SH-SY5Y (cell line): Measurements from ENCODE around the gene ANKRD34B.

ENCODE experiments used
- GATA2 ChIP-seq: IDR thresholded peaks from 2 replicates; pipeline ENCODE4 v1.6.1; 2011; ENCODE audit warnings: mild to moderate bottlenecking, low read depth, low read length
- GATA3 ChIP-seq: IDR thresholded peaks from 2 replicates; pipeline ENCODE4 v1.6.1; 2011; ENCODE audit warnings: low read depth, mild to moderate bottlenecking, low read length, moderate library complexity

DNA sequence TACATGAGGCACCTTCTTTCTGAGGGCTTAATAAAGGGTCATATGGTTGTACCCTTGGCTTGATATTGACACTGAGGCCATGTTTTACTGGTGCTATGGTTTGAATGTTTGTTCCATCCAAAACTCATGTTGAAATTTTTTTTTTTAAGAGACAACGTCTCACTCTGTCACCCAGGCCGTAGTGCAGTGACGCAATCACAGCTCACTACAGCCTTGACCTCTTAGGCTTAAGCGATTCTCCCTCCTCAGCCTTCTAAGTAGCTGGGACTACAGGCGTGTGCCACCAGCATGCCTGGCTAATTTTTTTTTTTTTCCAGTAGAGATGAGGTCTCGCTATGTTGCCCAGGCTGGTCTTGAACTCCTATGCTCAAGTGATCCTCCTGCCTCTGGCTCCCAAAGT lies 61.2 kb downstream of the ANKRD34B start:
- TF ChIP-seq GATA3 (no peak), GATA2 (no peak)
